Ishikawa (cell line): ENCODE measurements around the gene CCNK.
A peak's percentile ranks its signal among the peaks of the same experiment; 100 is the strongest.

Experiments used
- CEBPB ChIP-seq: IDR thresholded peaks from 2 replicates; pipeline ENCODE4 v1.6.1; 2012
- CREB1 ChIP-seq: IDR thresholded peaks from 2 replicates; pipeline ENCODE4 v1.6.1; 2012; ENCODE audit warnings: low read depth
- EGR1 ChIP-seq: IDR thresholded peaks from 2 replicates; pipeline ENCODE4 v1.6.1; 2012
- EP300 ChIP-seq: IDR thresholded peaks from 2 replicates; pipeline ENCODE4 v1.6.1; 2012; ENCODE audit warnings: borderline replicate concordance
- FOXM1 ChIP-seq: IDR thresholded peaks from 2 replicates; pipeline ENCODE4 v1.6.1; 2012; ENCODE audit warnings: low read depth, borderline replicate concordance
- RAD21 ChIP-seq: IDR thresholded peaks from 2 replicates; pipeline ENCODE4 v1.6.1; 2012; ENCODE audit warnings: low read depth
- TAF1 ChIP-seq: IDR thresholded peaks from 2 replicates; pipeline ENCODE4 v1.6.1; 2012; ENCODE audit warnings: low read depth, mild to moderate bottlenecking
- TCF12 ChIP-seq: IDR thresholded peaks from 2 replicates; pipeline ENCODE4 v1.6.1; 2012; ENCODE audit warnings: low read depth
- TEAD4 ChIP-seq: IDR thresholded peaks from 2 replicates; pipeline ENCODE4 v1.6.1; 2012
- USF1 ChIP-seq: IDR thresholded peaks from 2 replicates; pipeline ENCODE4 v1.6.1; 2012
- YY1 ChIP-seq: IDR thresholded peaks from 2 replicates; pipeline ENCODE4 v1.6.1; 2012; ENCODE audit warnings: low read depth
- ZBTB7A ChIP-seq: IDR thresholded peaks from 2 replicates; pipeline ENCODE4 v1.6.1; 2012; ENCODE audit warnings: low read depth
- TF ChIP-seq, protein P1 (sequence below): IDR thresholded peaks from 2 replicates; pipeline ENCODE4 v1.6.1; 2012; ENCODE audit warnings: low read depth, mild to moderate bottlenecking

DNA sequence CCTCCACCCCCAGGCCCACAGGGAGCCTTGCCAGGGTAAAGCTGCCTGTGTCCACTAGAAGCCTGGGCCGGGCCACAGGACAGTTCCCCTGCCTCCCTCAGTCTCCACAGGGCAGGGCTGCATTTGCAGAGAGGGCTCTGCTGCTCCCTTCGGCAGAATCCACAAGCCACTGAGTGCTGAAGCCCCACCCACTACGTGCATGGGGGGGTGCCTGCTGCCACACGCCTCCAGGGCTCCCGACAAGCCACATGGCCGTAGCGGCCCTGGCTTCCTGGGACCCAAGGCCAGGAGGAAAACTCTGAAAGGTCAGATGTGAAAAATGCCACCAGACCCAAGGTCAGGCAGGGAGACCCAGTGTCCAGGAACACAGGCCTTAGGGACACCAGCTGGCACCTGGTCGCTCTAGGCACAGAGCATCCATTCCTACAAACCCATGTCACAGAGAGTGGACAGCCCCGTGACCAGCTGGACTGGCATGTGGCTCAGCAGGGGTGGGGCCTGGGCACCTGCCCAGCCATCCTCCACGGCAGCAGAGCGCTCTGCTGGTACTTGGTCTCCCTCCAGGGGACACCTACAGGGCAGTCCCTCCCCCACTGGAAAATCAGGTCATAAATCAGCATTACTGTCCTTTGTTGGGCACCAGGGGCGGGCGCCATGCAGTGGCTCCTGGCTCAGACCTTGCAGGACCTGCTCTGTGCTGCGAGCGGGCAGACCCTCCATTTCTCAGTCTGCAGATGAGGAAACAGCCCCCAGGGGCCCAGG, 79.9 kb downstream of the CCNK start:
- TF ChIP-seq, protein P1, sequence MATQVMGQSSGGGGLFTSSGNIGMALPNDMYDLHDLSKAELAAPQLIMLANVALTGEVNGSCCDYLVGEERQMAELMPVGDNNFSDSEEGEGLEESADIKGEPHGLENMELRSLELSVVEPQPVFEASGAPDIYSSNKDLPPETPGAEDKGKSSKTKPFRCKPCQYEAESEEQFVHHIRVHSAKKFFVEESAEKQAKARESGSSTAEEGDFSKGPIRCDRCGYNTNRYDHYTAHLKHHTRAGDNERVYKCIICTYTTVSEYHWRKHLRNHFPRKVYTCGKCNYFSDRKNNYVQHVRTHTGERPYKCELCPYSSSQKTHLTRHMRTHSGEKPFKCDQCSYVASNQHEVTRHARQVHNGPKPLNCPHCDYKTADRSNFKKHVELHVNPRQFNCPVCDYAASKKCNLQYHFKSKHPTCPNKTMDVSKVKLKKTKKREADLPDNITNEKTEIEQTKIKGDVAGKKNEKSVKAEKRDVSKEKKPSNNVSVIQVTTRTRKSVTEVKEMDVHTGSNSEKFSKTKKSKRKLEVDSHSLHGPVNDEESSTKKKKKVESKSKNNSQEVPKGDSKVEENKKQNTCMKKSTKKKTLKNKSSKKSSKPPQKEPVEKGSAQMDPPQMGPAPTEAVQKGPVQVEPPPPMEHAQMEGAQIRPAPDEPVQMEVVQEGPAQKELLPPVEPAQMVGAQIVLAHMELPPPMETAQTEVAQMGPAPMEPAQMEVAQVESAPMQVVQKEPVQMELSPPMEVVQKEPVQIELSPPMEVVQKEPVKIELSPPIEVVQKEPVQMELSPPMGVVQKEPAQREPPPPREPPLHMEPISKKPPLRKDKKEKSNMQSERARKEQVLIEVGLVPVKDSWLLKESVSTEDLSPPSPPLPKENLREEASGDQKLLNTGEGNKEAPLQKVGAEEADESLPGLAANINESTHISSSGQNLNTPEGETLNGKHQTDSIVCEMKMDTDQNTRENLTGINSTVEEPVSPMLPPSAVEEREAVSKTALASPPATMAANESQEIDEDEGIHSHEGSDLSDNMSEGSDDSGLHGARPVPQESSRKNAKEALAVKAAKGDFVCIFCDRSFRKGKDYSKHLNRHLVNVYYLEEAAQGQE = peak; percentile 36; the same call in 1 of the 2 replicates
- TF ChIP-seq YY1 (peak; percentile 79), EP300 (peak; percentile 98), FOXM1 (peak; percentile 91), RAD21 (peak; percentile 49; the same call in 1 of the 2 replicates), CREB1 (no peak), TEAD4 (peak; percentile 97), CEBPB (peak; percentile 83), EGR1 (peak; percentile 78), USF1 (peak; percentile 81), ZBTB7A (peak; percentile 80), TAF1 (no peak), TCF12 (peak; percentile 100)
